BJ (cell line): ENCODE results near the gene AOPEP. TPM values are rescaled to one million over a fixed set of nuclear protein-coding genes. Genes with fewer than 3 reads are reported as not detected.

Experiments
- CTCF ChIA-PET: fragments of 350-600 bp; formaldehyde crosslinking; extraction: SDS; loops from one replicate; lab custom pipeline; 2021; ENCODE audit warnings: antibody characterized with exemption, inconsistent platforms; lab: Yijun Ruan, JAX
- POLR2A ChIA-PET: fragments of 300-600 bp; sonication (Branson Sonifier 250); formaldehyde crosslinking; extraction: SDS; loops from one replicate; lab custom pipeline; 2021; ENCODE audit warnings: antibody characterized with exemption; lab: Charles Lee
- DNase-seq: peaks from one replicate; pipeline ENCODE4 v3.0.0-alpha.2; 2011; ENCODE audit warnings: low read depth
- H3K27me3 ChIP-seq: 2 replicates; pipeline ENCODE4 v1.6.0; 2011; ENCODE audit warnings: low read length; ENCODE audit not compliant: control insufficient read depth, insufficient read depth
- H3K36me3 ChIP-seq: 2 replicates; pipeline ENCODE4 v1.5.1; 2011; ENCODE audit warnings: low read length; ENCODE audit not compliant: control insufficient read depth, insufficient read depth
- H3K4me3 ChIP-seq: 2 replicates; pipeline ENCODE4 v1.5.1; 2011; ENCODE audit warnings: low read depth, mild to moderate bottlenecking, control low read depth, low read length
- CTCF ChIP-seq: IDR thresholded peaks from 2 replicates; pipeline ENCODE4 v1.5.1; 2011; ENCODE audit warnings: low read depth, mild to moderate bottlenecking, control low read depth, inconsistent platforms, low read length, moderate library complexity; ENCODE audit not compliant: insufficient read depth
- polyA plus RNA-seq: library from polyadenylated mRNA; depleted of rRNA; stranded (reverse); fragments of >200 nt; gene quantifications from 2 replicates; pipeline ENCODE4 v1.2.3, GENCODE V29; 2011

AOPEP gene
- polyA plus RNA-seq, 1 experiment: 52.1 TPM

- Histone ChIP-seq H3K36me3 (peaks cover 8% of the 10 kb centered on the region), H3K27me3 (no peaks in the 10 kb centered on the region), H3K4me3 (no peak overlapping the region)
- DNase-seq: no peak
- POLR2A ChIA-PET: no interaction called here
- no peak for TF ChIP-seq CTCF
- CTCF ChIA-PET: interaction anchor here (0.6 to 2.0 kb wide), 2 partner anchors 33 to 413 kb away, joined by 3 to 5 read pairs; no protein-coding TSS in a partner anchor
Measured at GRCh38 chr9:95094002-95094401, 367.5 kb downstream of the AOPEP start.

GRCh38 chr9:95095641-95096355 lies 369.3 kb downstream of the AOPEP start:
- Histone ChIP-seq H3K4me3 (no peak overlapping the region), H3K27me3 (no peaks in the 10 kb centered on the region), H3K36me3 (peaks cover 2% of the 10 kb centered on the region; the same call in 1 of the 2 replicates)
- ChIA-PET POLR2A (no interaction called here), CTCF (interaction anchor here (0.6 to 2.0 kb wide), 2 partner anchors 31 to 415 kb away, joined by 3 to 5 read pairs; no protein-coding TSS in a partner anchor)
- TF ChIP-seq CTCF: no peak
- DNase-seq: no peak

GRCh38 chr9:95096381-95096780 lies 369.9 kb downstream of the AOPEP start:
- ChIA-PET POLR2A (no interaction called here), CTCF (interaction anchor here (1.3 kb wide), 1 partner anchor 428 kb away, joined by 3 read pairs; no protein-coding TSS in a partner anchor)
- TF ChIP-seq CTCF: no peak
- H3K4me3 ChIP-seq: no peak overlapping the region
- peaks cover 2% of the 10 kb centered on the region; the same call in 1 of the 2 replicates for H3K36me3 ChIP-seq
- H3K27me3 ChIP-seq: no peaks in the 10 kb centered on the region
- DNase-seq: no peak

- CTCF ChIA-PET: interaction anchor here (1.3 kb wide), 1 partner anchor 428 kb away, joined by 3 read pairs; no protein-coding TSS in a partner anchor
- H3K27me3 ChIP-seq: no peaks in the 10 kb centered on the region
- 0 out of 2 replicates have a peak, but pooled peaks have one; percentile 21 for TF ChIP-seq CTCF
- peaks cover 2% of the 10 kb centered on the region; the same call in 1 of the 2 replicates for H3K36me3 ChIP-seq
- POLR2A ChIA-PET: no interaction called here
- H3K4me3 ChIP-seq: no peak overlapping the region
- no peak for DNase-seq
Measured at GRCh38 chr9:95096807-95097206, 370.3 kb downstream of the AOPEP start.

GRCh38 chr9:95097279-95097678 lies 370.8 kb downstream of the AOPEP start:
- no peak for TF ChIP-seq CTCF
- no peaks in the 10 kb centered on the region for H3K27me3 ChIP-seq
- H3K4me3 ChIP-seq: no peak overlapping the region
- ChIA-PET POLR2A (no interaction called here), CTCF (interaction anchor here (0.9 to 1.3 kb wide), 2 partner anchors 30 to 429 kb away, joined by 3 read pairs; no protein-coding TSS in a partner anchor)
- H3K36me3 ChIP-seq: peaks cover 4% of the 10 kb centered on the region; the same call in 1 of the 2 replicates
- no peak for DNase-seq
